NCI-H2196 treated with DMSO at 0.1 percent for 48 hours (cell line): ENCODE data around the gene TLR9.
"Not testable (repeated sequence)": the region's sequence is repeated elsewhere in the genome, so short reads cannot be mapped to it uniquely, and the experiment has no call there.

ENCODE experiments used
- DNase-seq: peaks from one replicate; lab custom pipeline; 2025; ENCODE audit not compliant: unreplicated experiment; lab: John Stamatoyannopoulos, UW

TLR9 gene, protein sequence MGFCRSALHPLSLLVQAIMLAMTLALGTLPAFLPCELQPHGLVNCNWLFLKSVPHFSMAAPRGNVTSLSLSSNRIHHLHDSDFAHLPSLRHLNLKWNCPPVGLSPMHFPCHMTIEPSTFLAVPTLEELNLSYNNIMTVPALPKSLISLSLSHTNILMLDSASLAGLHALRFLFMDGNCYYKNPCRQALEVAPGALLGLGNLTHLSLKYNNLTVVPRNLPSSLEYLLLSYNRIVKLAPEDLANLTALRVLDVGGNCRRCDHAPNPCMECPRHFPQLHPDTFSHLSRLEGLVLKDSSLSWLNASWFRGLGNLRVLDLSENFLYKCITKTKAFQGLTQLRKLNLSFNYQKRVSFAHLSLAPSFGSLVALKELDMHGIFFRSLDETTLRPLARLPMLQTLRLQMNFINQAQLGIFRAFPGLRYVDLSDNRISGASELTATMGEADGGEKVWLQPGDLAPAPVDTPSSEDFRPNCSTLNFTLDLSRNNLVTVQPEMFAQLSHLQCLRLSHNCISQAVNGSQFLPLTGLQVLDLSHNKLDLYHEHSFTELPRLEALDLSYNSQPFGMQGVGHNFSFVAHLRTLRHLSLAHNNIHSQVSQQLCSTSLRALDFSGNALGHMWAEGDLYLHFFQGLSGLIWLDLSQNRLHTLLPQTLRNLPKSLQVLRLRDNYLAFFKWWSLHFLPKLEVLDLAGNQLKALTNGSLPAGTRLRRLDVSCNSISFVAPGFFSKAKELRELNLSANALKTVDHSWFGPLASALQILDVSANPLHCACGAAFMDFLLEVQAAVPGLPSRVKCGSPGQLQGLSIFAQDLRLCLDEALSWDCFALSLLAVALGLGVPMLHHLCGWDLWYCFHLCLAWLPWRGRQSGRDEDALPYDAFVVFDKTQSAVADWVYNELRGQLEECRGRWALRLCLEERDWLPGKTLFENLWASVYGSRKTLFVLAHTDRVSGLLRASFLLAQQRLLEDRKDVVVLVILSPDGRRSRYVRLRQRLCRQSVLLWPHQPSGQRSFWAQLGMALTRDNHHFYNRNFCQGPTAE

DNA sequence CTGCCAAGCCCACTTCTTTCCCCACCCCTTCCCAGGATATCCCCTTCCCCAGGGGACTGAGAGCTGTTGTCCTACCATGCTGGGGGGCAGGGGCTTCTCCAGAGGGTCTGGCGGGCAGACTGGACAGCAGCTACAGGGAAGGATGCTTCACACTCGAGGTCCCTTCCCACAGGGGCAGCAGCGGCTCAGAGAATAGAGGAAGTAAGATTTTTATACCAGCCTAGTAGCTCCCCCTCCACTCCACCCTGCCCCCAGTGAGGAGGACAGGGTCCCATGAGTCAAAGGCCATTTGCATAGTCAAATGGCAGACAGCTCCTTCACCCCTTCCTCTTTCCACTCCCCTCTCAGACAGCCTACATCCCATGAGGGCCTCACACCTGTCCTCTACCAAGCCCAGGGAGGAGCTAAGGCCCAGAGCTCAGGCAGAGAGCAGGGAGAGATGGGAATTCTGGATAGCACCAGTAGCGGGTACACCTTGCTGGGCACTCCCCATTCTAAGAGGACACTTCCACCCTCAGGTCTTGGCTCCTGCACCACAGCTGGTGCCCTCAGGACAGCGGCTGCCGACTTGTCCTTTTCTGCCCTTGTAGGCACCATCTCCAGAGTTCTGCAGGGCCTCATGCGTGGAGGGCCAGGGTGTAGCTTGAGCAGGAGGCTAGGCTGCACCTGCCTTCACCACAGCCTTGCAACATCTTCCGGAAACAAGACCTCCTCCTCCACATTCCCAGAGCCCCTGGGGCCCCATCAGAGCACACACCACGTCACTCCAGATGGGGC lies at the start of gene TLR9:
TSS of gene TLR9 (minus strand) at position 194 of the 777 bp plus-strand sequence. CDS start at position 78, 116 bp downstream.
- DNase-seq: no peak

DNA sequence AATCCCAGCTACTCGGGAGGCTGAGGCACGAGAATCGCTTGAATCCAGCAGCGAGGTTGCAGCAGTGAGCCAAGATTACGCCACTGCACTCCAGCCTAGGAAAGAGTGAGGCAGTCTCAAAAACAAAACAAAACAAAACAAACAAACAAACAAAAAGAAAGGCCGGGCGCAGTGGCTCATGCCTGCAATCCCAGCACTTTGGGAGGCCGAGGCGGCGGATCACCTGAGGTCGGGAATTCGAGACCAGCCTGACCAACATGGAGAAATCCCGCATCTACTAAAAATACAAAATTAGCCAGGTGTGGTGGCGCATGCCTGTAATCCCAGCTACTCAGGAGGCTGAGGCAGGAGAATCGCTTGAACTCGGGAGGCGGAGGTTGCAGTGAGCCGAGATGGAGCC lies 49.3 kb upstream of the TLR9 start:
- DNase-seq: not testable (repeated sequence)

- no peak for DNase-seq
Measured at GRCh38 chr3:52272831-52273230, 47.4 kb upstream of the TLR9 start.

DNA sequence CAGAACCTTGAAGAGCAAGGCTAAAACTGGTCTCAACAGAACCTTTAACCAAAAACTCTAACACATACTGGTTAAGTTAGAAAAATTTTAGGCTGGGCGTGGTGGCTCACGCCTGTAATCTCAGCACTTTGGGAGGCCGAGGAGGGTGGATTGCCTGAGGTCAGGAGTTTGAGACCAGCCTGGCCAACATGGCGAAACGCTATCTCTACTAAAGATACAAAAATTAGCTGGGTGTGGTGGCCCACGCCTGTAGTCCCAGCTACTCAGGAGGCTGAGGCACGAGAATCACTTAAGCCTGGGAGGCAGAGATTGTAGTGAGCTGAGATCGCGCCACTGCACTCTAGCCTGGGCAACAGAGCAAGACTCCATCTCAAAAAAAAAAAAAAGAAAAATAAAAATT lies 46.7 kb upstream of the TLR9 start:
- DNase-seq: not testable (repeated sequence)

DNA sequence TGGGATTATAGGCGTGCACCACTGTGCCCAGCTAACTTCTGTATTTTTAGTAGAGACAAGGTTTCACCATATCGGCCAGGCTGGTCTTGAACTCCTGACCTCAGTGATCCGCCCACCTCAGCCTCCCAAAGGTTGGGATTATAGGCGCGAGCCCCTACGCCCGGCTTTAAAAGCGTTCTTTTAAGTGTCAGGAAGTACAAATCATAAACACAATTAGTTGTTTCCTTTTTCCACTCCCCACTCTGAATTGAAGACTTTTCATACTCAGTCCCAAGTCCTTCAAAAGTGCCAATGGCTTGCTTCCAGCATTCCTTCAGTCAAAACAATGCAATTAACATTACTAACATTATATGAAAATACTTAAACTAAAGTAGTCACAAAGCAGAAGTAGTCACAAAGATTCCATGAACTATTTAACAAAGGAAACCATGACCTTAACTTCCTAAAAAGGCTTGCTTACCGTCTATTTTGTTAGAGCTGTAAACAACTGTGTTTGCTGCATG lies 44.9 kb upstream of the TLR9 start:
- DNase-seq: no peak

- DNase-seq: no peak
Measured at GRCh38 chr3:52269776-52270175, 44.3 kb upstream of the TLR9 start.

DNA sequence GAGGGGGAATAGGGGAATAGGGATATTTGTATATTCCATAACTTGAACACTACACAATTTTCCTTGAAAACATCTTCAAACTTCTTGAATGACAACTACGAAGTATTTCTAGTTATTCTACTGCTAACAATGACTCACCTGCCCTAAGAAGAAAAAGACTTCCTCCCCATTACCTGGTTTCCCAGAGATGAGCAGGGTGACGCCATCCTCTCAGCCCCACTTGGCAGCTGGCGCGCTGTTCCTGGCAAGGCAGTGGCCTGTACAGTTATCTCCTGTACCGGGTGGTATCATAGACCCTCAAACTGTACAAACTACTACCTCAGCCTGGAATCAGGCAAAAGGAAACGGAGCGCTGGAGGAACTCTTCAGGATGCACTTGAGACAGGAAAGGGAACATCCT lies 42.6 kb upstream of the TLR9 start:
- no peak for DNase-seq

DNA sequence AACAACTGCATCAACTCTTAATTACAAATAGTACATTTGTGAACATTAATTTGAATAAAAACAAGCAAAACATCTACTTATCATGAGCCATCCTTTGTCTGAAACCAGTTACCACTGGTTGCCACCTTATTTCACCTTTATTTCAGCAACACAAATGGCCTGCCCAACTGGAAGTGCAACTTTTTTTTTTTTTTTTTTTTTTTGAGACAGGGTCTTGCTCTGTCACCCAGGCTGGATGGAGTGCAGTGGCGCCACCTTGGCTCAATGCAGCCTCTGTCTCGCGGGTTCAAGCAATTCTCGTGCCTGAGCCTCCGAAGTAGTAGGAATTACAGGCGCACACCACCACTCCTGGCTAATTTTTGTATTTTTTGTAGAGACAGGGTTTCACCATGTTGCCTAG lies 39.9 kb upstream of the TLR9 start:
- DNase-seq: no peak

GRCh38 chr3:52262447-52262846 lies 37.0 kb upstream of the TLR9 start:
- no peak for DNase-seq

GRCh38 chr3:52259448-52259847 lies 34.0 kb upstream of the TLR9 start:
- DNase-seq: no peak

DNA sequence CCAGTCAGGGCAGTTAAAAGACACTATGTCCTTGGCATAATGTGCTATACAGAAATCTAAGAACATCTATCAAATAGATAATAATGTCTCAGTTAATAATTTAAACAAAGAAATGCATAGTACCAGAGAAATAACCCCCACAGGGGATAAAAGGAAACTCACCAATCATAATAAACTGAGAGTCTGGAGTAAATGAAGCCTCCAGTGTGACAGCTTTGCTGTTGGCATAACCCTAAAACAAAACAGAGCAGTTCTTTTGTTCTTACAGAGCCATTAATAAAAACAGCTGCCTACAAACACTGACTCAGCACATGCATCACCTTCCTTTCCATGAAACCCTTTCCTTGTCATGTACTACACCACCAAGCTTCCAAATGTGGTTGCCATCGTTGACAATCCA lies 33.6 kb upstream of the TLR9 start:
- DNase-seq: no peak

- no peak for DNase-seq
Measured at GRCh38 chr3:52257911-52258310, 32.5 kb upstream of the TLR9 start.

DNA sequence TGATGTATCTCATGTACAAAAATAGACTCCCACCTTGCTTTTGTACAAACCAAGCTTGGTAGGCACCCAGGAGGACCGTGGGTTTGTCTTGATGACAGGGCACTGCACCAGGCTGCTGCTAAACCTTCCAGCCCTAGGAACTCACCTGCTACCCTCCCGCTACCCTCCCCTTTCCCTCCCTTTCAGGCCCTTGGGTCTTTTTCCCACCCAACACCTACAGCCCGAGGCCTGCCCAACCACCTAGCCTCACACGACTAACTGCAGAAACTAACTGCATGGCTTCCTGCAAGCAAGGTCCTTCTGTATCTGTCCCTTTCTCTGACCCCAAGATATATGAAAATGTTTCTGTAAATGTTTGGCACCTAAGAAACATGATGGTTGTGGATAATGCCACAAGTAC lies 31.2 kb upstream of the TLR9 start:
- no peak for DNase-seq

DNA sequence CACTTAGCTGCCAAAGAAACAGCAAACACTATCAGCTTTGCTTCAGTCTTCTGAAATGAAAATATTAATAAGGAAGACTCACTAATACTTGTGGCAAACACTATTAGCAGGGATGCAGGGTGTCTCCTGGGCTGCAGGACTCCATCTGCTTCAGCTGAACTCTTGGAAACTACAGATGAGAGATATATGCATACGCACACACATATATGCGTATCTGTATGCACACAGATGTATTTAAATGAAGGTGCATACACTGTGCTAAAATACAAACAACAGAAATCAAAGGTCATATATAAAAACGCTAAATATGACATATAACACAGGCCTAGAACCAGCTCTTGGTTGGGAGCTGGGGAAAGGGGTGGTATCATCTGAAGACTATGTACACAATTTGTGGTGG lies 30.7 kb upstream of the TLR9 start:
- no peak for DNase-seq

DNA sequence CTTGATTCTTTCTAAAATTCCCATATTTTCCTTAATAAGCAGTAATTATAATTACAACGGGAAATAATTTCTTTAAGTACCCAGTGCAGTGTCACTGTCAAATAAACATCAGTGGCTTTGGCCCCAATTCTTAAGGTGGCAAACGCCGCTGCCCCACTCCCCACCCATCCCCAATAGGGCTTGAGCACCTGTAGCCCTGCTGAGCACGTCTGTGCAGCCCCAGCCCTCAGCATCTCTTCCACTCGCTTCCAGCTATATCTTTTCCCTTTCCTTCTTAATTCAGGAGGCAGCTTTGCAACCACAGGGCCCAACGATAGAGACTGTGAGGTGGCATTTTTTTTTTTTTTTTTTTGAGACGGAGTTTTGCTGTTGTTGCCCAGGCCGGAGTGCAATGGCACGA lies 29.2 kb upstream of the TLR9 start:
- no peak for DNase-seq

GRCh38 chr3:52253314-52254304 lies 28.2 kb upstream of the TLR9 start:
- DNase-seq: no peak

GRCh38 chr3:52250122-52250521 lies 24.7 kb upstream of the TLR9 start:
- DNase-seq: no peak

GRCh38 chr3:52249683-52250082 lies 24.2 kb upstream of the TLR9 start:
- no peak for DNase-seq

DNA sequence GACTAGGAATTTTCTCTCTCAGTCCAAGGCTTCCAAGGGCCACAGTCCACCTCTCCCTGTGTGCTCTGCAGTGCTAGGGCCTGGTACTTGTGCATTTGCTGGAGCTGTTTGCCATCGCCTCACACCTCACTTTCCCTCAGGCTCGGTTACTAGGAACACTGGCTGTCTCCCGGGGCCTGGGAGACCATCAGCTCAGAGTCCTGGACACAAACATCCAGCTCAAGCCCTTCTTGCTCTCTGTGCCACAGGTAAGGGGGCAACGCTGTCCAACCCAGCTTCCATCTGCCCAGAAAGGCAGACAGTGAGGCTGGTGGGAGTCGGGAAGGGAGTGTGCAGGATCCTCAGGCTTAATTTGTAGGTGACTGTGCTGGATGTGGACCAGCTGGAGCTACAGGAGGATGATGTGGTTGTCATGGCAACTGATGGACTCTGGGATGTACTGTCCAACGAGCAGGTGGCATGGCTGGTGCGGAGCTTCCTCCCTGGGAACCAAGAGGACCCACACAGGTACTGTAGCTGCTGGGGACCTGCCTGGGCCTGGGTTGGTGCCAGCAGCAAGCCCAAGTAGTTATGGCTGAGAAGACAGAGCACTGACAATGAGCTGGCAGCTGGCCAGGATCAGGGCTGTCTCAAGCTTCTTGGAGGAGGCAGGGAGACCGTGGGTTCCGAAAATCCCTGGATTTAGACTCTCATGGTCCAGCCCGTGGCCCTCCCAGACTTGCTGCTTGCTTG lies 23.5 kb upstream of the TLR9 start:
- no peak for DNase-seq
